GM19455 (cell line): ENCODE results near the gene PHF20.
"Not testable (repeated sequence)": the region's sequence is repeated elsewhere in the genome, so short reads cannot be mapped to it uniquely, and the experiment has no call there.

ENCODE experiments used
- ATAC-seq: cut with Tn5 transposase; IDR thresholded peaks from one replicate; pipeline ENCODE4 v1.9.1; 2021; ENCODE audit not compliant: unreplicated experiment

The PHF20 gene

GRCh38 chr20:35959291-35959690, 187.5 kb downstream of the PHF20 start:
- not testable (repeated sequence) for ATAC-seq

- no peak for ATAC-seq
Observed at GRCh38 chr20:35963878-35964277, 192.1 kb downstream of the PHF20 start.

GRCh38 chr20:35967979-35968640, 196.3 kb downstream of the PHF20 start, which contains the start of gene CNBD2:
TSS of gene CNBD2 (plus strand) at chr20:35968590. CDS start at chr20:35968763, 173 bp downstream.
- ATAC-seq = no peak

GRCh38 chr20:35968930-35969329, 197.1 kb downstream of the PHF20 start:
- no peak for ATAC-seq

- no peak for ATAC-seq
Observed at GRCh38 chr20:35971981-35972380, 200.2 kb downstream of the PHF20 start.

- no peak for ATAC-seq
Observed at GRCh38 chr20:35972462-35972861, 200.6 kb downstream of the PHF20 start.

GRCh38 chr20:35974256-35974655, 202.4 kb downstream of the PHF20 start:
- no peak for ATAC-seq

- no peak for ATAC-seq
Observed at GRCh38 chr20:35975576-35976373, 204.0 kb downstream of the PHF20 start.

- ATAC-seq = no peak
Observed at GRCh38 chr20:35978041-35978513, 206.3 kb downstream of the PHF20 start.

GRCh38 chr20:35979544-35979943, 207.7 kb downstream of the PHF20 start:
- ATAC-seq = no peak

GRCh38 chr20:35981969-35982368, 210.2 kb downstream of the PHF20 start:
- ATAC-seq = no peak

- ATAC-seq = no peak
Observed at GRCh38 chr20:35984382-35984781, 212.6 kb downstream of the PHF20 start.

GRCh38 chr20:35985806-35986205, 214.0 kb downstream of the PHF20 start:
- ATAC-seq = no peak

- no peak for ATAC-seq
Observed at GRCh38 chr20:35988910-35989463, 217.2 kb downstream of the PHF20 start.

GRCh38 chr20:35991142-35991771, 219.4 kb downstream of the PHF20 start:
- ATAC-seq = no peak

GRCh38 chr20:35992713-35993335, 221.0 kb downstream of the PHF20 start:
- ATAC-seq = no peak

- ATAC-seq = no peak
Observed at GRCh38 chr20:35994994-35995453, 223.2 kb downstream of the PHF20 start.

- ATAC-seq = not testable (repeated sequence)
Observed at GRCh38 chr20:35996492-35996891, 224.7 kb downstream of the PHF20 start.
